ENCODE data around the gene BLOC1S1.

GRCh38 chr12:55683676-55684075, 32.2 kb upstream of the BLOC1S1 start:
- TF ChIP-seq CTCF (IDR thresholded peaks at IDR 0.05 in 2 of 3, conservative IDR thresholded peaks at IDR 0.05 in 1 of 3; ENCODE audit: insufficient read depth in 2 of 3, low read depth in 1 of 3, low read length in 3 of 3) (no peak), ZNF280B (CRISPR knock-in tag; IDR thresholded peaks at IDR 0.05) (no peak)
